ENCODE results near the gene ZBTB4. TPM values are rescaled to one million over a fixed set of nuclear protein-coding genes. Genes with fewer than 3 reads are reported as not detected.

ZBTB4 gene
- total and polyA plus RNA-seq, 2 donors: 21.1 to 76.2 TPM

- whole genome bisulfite sequencing: 38% methylated on average over 4 of the region's 4 CpGs
- H3K4me3 ChIP-seq (ENCODE audit: low read depth, low read length): no peak overlapping the region
- no peaks in the 10 kb centered on the region for H3K4me1 ChIP-seq (ENCODE audit: insufficient read depth)
- no peaks in the 10 kb centered on the region for H3K36me3 ChIP-seq (ENCODE audit: insufficient read depth)
- no peak for DNase-seq (ENCODE audit: extremely low spot score)
- H3K27ac ChIP-seq (ENCODE audit: low read depth): no peak overlapping the region
Measured at GRCh38 chr17:7423679-7424078, 55.8 kb downstream of the ZBTB4 start.

- H3K4me1 ChIP-seq (ENCODE audit: insufficient read depth): no peaks in the 10 kb centered on the region
- no peak for DNase-seq (ENCODE audit: extremely low spot score)
- no peaks in the 10 kb centered on the region for H3K36me3 ChIP-seq (ENCODE audit: insufficient read depth)
- H3K27ac ChIP-seq (ENCODE audit: low read depth): no peak overlapping the region
- H3K4me3 ChIP-seq (ENCODE audit: low read depth, low read length): no peak overlapping the region
- WGBS: 92% methylated on average over 16 of the region's 16 CpGs
Measured at GRCh38 chr17:7421186-7421585, 58.2 kb downstream of the ZBTB4 start.

- H3K27ac ChIP-seq (ENCODE audit: low read depth): no peak within 1 kb of the TSS
- no peak within 1 kb of the TSS for H3K4me3 ChIP-seq (ENCODE audit: low read depth, low read length)
- 71% methylated on average over 17 of the region's 17 CpGs for WGBS
- no peaks in the 10 kb centered on the region for H3K4me1 ChIP-seq (ENCODE audit: insufficient read depth)
- H3K36me3 ChIP-seq (ENCODE audit: insufficient read depth): no peaks in the 10 kb centered on the region
- no peak for DNase-seq (ENCODE audit: extremely low spot score)
Measured at GRCh38 chr17:7419819-7420610, 59.4 kb downstream of the ZBTB4 start, which contains the start of gene SPEM1. SPEM1 (plus strand) TSS chr17:7420324; CDS start chr17:7420385, 61 bp downstream.

- no peaks in the 10 kb centered on the region for H3K4me1 ChIP-seq (ENCODE audit: insufficient read depth)
- no peaks in the 10 kb centered on the region for H3K36me3 ChIP-seq (ENCODE audit: insufficient read depth)
- H3K27ac ChIP-seq (ENCODE audit: low read depth): no peak overlapping the region
- H3K4me3 ChIP-seq (ENCODE audit: low read depth, low read length): no peak overlapping the region
- WGBS: 68% methylated on average over 18 of the region's 18 CpGs
- DNase-seq (ENCODE audit: extremely low spot score): no peak
Measured at GRCh38 chr17:7418472-7419152, 60.8 kb downstream of the ZBTB4 start.

DNA sequence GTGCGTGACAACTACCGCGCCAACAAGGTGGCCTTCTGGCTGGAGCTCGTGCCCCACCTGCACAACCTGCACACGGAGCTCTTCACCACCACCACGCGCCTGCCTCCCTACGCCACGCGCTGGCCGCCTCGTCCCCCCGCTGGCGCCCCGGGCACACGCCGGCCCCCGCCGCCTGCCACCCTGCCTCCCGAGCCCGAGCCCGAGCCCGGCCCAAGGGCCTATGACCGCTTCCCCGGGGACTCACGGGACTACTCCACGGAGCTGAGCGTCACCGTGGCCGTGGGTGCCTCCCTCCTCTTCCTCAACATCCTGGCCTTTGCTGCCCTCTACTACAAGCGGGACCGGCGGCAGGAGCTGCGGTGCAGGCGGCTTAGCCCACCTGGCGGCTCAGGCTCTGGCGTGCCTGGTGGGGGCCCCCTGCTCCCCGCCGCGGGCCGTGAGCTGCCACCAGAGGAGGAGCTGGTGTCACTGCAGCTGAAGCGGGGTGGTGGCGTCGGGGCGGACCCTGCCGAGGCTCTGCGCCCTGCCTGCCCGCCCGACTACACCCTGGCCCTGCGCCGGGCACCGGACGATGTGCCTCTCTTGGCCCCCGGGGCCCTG, 62.3 kb downstream of the ZBTB4 start:
- no peak for DNase-seq (ENCODE audit: extremely low spot score)
- H3K4me1 ChIP-seq (ENCODE audit: insufficient read depth): no peaks in the 10 kb centered on the region
- no peaks in the 10 kb centered on the region for H3K36me3 ChIP-seq (ENCODE audit: insufficient read depth)
- no peak overlapping the region for H3K27ac ChIP-seq (ENCODE audit: low read depth)
- 94% methylated on average over 54 of the region's 54 CpGs for WGBS
- H3K4me3 ChIP-seq (ENCODE audit: low read depth, low read length): no peak overlapping the region

DNA sequence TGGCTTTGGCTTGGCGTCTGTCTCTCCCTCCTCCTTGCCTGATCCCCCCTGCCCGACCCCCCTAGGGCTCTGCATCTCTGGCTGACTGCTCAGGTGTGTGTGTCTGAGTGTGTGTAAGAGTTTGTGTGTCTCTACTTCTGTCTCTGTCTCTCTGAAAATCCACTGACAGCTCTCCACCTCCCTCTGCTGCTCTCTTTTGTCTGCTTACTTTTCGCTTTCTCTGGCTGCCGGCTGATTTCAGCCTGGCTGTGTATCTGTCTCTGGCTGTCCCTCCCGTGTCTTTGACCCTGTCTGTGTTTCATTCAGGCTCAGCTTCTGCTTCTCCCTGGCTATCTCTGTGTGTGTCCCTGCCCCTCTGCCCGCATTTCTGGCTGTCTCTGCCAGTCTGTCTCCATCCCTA, 63.1 kb downstream of the ZBTB4 start:
- DNase-seq (ENCODE audit: extremely low spot score): no peak
- no peaks in the 10 kb centered on the region for H3K36me3 ChIP-seq (ENCODE audit: insufficient read depth)
- WGBS: 79% methylated on average over 6 of the region's 6 CpGs
- no peak overlapping the region for H3K4me3 ChIP-seq (ENCODE audit: low read depth, low read length)
- no peaks in the 10 kb centered on the region for H3K4me1 ChIP-seq (ENCODE audit: insufficient read depth)
- no peak overlapping the region for H3K27ac ChIP-seq (ENCODE audit: low read depth)

DNA sequence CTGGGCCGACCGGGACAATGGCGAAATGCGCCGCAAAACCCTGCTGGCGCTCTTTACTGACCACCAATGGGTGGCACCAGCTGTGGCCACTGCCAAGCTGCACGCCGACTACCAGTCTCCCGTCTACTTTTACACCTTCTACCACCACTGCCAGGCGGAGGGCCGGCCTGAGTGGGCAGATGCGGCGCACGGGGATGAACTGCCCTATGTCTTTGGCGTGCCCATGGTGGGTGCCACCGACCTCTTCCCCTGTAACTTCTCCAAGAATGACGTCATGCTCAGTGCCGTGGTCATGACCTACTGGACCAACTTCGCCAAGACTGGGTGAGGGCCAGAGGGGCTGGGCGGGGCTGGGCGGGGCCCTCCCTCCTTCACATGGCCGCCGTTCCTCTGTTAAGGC, 63.6 kb downstream of the ZBTB4 start:
- no peak overlapping the region for H3K4me3 ChIP-seq (ENCODE audit: low read depth, low read length)
- no peaks in the 10 kb centered on the region for H3K4me1 ChIP-seq (ENCODE audit: insufficient read depth)
- H3K27ac ChIP-seq (ENCODE audit: low read depth): no peak overlapping the region
- no peaks in the 10 kb centered on the region for H3K36me3 ChIP-seq (ENCODE audit: insufficient read depth)
- WGBS: 87% methylated on average over 23 of the region's 23 CpGs
- DNase-seq (ENCODE audit: extremely low spot score): no peak

DNA sequence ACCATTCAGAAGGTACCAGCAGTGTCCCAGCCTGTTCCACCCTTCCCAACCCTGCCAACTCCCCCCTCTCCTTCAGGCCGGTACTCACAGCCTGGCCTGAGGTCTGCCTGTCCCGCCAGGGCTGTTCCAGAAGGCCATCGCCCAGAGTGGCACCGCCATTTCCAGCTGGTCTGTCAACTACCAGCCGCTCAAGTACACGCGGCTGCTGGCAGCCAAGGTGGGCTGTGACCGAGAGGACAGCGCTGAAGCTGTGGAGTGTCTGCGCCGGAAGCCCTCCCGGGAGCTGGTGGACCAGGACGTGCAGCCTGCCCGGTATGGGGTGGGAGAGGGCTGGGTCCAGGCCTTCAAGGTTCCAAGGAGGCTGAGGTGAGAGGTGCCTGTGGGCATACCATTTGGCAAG, 64.6 kb downstream of the ZBTB4 start:
- DNase-seq (ENCODE audit: extremely low spot score): no peak
- WGBS: 86% methylated on average over 14 of the region's 14 CpGs
- H3K27ac ChIP-seq (ENCODE audit: low read depth): no peak overlapping the region
- H3K4me3 ChIP-seq (ENCODE audit: low read depth, low read length): no peak overlapping the region
- H3K36me3 ChIP-seq (ENCODE audit: insufficient read depth): no peaks in the 10 kb centered on the region
- H3K4me1 ChIP-seq (ENCODE audit: insufficient read depth): no peaks in the 10 kb centered on the region

DNA sequence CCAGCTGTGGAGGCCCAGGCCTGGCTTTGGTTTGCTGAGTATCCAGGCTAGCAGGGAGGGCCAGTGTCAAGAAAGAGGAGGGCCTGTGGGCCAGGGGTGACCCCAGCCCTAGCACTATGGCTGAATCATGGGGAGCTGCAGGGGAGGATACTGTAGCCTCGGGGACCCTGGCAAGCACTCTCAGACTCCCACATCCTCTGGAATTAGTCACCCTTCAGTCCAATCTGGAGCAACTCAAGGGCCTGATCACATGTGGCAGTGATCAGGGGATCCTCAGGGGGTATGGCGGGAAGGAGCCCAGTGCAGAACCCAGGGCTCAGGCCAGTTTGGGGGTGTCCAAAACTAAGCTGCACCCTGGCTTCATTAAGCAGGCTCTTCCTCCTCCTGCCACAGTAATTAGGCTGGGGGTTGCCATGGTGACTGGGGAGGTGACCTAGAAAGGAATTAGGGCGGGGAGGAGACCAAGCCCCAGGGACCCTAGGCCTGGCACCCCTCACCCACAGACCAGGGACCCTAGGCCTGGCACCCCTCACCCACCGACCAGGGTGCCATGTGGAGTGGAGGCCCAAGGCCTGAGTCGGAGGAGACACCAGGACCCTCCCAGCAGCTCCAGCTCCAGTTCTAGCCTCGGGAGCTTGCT, 66.0 kb downstream of the ZBTB4 start:
- DNase-seq (ENCODE audit: extremely low spot score): no peak
- 80% methylated on average over 6 of the region's 6 CpGs for WGBS
- no peaks in the 10 kb centered on the region for H3K4me1 ChIP-seq (ENCODE audit: insufficient read depth)
- H3K4me3 ChIP-seq (ENCODE audit: low read depth, low read length): no peak overlapping the region
- H3K36me3 ChIP-seq (ENCODE audit: insufficient read depth): no peaks in the 10 kb centered on the region
- H3K27ac ChIP-seq (ENCODE audit: low read depth): no peak overlapping the region

GRCh38 chr17:7411427-7411750, 68.0 kb downstream of the ZBTB4 start:
- H3K4me1 ChIP-seq (ENCODE audit: insufficient read depth): no peaks in the 10 kb centered on the region
- H3K4me3 ChIP-seq (ENCODE audit: low read depth, low read length): no peak overlapping the region
- DNase-seq (ENCODE audit: extremely low spot score): no peak
- WGBS: 92% methylated on average over 8 of the region's 8 CpGs
- no peak overlapping the region for H3K27ac ChIP-seq (ENCODE audit: low read depth)
- no peaks in the 10 kb centered on the region for H3K36me3 ChIP-seq (ENCODE audit: insufficient read depth)

DNA sequence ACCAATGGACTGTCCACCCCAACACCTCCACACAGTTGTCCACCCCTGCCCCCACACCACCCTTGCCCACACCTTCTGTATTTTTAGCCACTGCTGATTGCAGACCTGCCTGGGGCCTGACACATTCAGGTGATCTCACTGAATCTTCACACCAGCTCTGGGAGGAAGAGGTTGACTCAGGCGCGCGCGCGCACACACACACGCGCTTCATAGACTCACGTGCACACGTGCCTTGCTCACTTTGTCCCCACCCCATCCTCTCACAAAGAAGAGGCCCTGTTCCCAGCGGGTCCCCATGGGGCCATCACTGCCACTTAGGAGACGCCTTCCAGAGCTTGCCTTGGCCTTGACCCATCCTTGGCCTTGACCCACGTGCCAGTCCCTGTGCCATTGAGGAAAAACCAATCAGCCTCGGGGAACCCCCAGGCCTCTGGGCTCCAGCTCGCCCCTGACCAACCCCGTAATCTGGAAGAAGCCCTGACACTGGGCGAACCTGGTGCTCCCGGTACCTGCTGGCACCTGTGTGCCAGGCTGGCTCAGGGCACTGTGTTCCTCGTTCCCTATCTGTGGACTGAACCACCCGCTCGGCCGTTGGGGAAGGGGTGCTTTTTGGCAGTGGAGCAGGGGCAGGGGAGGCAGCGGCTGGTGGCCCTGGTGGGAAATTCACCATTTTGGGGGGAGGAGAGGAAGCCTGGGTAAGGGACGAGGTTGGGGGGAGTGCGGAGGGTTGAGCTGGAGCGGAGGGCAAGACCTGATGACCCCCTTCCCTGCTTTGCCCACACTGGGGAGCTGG, 68.6 kb downstream of the ZBTB4 start:
- 91% methylated on average over 25 of the region's 25 CpGs for WGBS

GRCh38 chr17:7409716-7410115, 69.7 kb downstream of the ZBTB4 start:
- Histone ChIP-seq H3K27ac (ENCODE audit: low read depth) (no peak overlapping the region), H3K36me3 (ENCODE audit: insufficient read depth) (no peaks in the 10 kb centered on the region), H3K4me1 (ENCODE audit: insufficient read depth) (no peaks in the 10 kb centered on the region), H3K4me3 (ENCODE audit: low read depth, low read length) (no peak overlapping the region)
- 93% methylated on average over 6 of the region's 6 CpGs for WGBS
- DNase-seq (ENCODE audit: extremely low spot score): no peak

More for the DNA sequence above, 68.6 kb downstream of the ZBTB4 start:
- no peak for DNase-seq (ENCODE audit: extremely low spot score)
- H3K36me3 ChIP-seq (ENCODE audit: insufficient read depth): no peaks in the 10 kb centered on the region
- no peak overlapping the region for H3K27ac ChIP-seq (ENCODE audit: low read depth)
- no peak overlapping the region for H3K4me3 ChIP-seq (ENCODE audit: low read depth, low read length)
- H3K4me1 ChIP-seq (ENCODE audit: insufficient read depth): no peaks in the 10 kb centered on the region

Data from urinary bladder (tissue), 4 donors.